ENCODE measurements around the gene RAD23B. TPM values are rescaled to one million over a fixed set of nuclear protein-coding genes. Genes with fewer than 3 reads are reported as not detected.
A peak's percentile ranks its signal among the peaks of the same experiment; 100 is the strongest.

Gene RAD23B
- total RNA-seq, 6 experiments from 2014 or later, result 86.9 to 110 (median 99.1) TPM

DNA sequence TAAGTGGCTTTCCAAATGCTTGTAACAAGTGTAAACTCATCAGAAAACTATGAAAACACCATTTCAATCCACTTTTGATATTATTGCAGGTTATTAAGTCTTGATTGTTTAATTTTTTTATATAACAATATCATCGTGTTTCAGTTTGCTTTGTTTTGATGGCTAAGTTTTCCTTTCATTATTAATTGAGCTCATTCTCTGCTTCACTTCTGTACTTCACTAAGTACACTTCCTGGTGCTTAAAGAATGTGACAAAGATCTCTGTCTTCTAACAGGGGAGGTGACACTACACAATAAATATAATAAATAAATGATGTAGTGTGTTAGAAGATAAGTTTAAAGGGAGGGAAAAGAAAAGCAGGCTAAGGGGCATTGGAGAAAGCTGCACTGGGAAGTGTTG is 13.0 kb upstream of the RAD23B start:
- H3K27ac ChIP-seq, result peak overlapping the region; percentile 31 to 91 (median 91)
- peaks cover 0 to 49% (median 15%) of the 10 kb centered on the region in 4 donors for H3K4me1 ChIP-seq
- no peak for DNase-seq
- no peak overlapping the region for H3K4me3 ChIP-seq
- H3K9me3 ChIP-seq, result no peaks in the 10 kb centered on the region
- peak; percentile 4 to 42 (median 18) for ATAC-seq
- intact Hi-C loops (cut with DNase I), result no loop called here
- TF ChIP-seq POLR2A (IDR thresholded peaks at IDR 0.05), result no peak
- TF ChIP-seq, protein P1, sequence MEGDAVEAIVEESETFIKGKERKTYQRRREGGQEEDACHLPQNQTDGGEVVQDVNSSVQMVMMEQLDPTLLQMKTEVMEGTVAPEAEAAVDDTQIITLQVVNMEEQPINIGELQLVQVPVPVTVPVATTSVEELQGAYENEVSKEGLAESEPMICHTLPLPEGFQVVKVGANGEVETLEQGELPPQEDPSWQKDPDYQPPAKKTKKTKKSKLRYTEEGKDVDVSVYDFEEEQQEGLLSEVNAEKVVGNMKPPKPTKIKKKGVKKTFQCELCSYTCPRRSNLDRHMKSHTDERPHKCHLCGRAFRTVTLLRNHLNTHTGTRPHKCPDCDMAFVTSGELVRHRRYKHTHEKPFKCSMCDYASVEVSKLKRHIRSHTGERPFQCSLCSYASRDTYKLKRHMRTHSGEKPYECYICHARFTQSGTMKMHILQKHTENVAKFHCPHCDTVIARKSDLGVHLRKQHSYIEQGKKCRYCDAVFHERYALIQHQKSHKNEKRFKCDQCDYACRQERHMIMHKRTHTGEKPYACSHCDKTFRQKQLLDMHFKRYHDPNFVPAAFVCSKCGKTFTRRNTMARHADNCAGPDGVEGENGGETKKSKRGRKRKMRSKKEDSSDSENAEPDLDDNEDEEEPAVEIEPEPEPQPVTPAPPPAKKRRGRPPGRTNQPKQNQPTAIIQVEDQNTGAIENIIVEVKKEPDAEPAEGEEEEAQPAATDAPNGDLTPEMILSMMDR (IDR thresholded peaks at IDR 0.05), result no peak
- no peaks in the 10 kb centered on the region for H3K36me3 ChIP-seq
- H3K27me3 ChIP-seq, result no peaks in the 10 kb centered on the region
- WGBS (ENCODE audit: insufficient coverage, low coverage, low lambda C conversion rate, missing lambda C conversion rate), result 13% methylated on average over 1 of the region's 1 CpG

DNA sequence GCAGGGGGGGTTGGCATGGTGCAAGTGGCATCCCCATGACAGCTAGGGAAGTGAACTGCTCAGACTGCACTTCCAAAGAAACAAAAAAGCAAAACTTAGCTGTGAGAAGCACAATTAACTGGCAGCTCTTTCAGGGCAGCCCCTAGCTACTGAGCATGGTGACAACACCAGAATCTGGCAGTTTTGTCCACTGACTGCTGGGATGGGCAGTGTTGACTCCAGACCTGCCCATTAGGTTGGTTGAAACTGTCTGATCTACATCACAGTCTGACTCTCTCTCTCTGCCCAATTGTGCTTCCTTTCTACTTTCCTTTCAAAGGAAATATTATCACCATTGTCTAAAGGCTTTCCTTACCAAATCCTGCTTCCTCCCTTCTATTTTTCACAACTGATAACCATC is 12.5 kb upstream of the RAD23B start:
- intact Hi-C loops (cut with DNase I), result no loop called here
- Histone ChIP-seq H3K36me3 (no peaks in the 10 kb centered on the region), H3K27me3 (no peaks in the 10 kb centered on the region), H3K4me3 (no peak overlapping the region), H3K9me3 (no peaks in the 10 kb centered on the region), H3K4me1 (peaks cover 0 to 49% (median 15%) of the 10 kb centered on the region in 4 donors), H3K27ac (peak overlapping the region; percentile 31 to 91 (median 91))
- no peak for TF ChIP-seq POLR2A (IDR thresholded peaks at IDR 0.05)
- TF ChIP-seq, protein P1 (IDR thresholded peaks at IDR 0.05), result no peak
- DNase-seq (no peak), ATAC-seq (peak; percentile 30 to 64 (median 43))

DNA sequence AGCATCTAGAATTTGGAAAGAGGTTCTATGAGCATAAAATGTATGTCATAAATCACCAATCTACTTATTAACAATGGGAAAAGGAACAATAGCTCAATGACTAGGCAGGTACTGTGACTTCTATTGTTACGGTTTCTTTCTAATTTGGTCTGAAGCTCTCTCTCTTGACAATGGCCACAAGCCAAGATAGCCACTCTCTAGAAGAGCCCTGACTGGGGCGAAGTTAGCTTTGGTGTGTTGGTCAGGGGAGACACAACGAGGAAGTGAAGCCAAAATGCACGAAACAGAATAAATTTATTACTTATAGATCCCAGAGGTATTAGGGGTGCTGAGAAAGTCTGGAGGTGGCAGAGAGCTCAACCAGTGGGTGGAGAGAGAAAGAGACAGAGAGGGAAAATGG is 9.4 kb upstream of the RAD23B start:
- DNase-seq, result no peak
- TF ChIP-seq, protein P1 (IDR thresholded peaks at IDR 0.05), result no peak
- no peak for TF ChIP-seq POLR2A (IDR thresholded peaks at IDR 0.05)

DNA sequence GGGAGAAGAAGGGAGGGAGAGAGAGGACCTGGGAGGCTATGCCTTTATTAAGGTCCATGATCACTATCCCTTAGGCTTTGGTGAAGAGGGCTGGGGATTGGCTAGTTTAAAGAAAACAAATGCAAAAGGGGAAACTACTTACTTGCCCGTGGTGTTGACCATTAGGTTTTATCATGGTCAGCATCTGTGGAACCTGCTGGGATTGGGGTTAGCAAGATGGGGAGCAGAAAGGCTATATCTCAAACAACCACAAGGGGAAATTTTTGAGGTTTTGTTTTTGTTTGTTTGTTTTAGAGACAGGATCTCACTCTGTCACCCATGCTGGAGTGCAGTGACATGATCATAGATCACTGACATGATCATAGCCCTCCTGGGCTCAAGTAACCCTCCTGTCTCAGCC is 9.0 kb upstream of the RAD23B start:
- Histone ChIP-seq H3K36me3 (no peaks in the 10 kb centered on the region), H3K4me3 (no peak overlapping the region), H3K27me3 (no peaks in the 10 kb centered on the region), H3K4me1 (peaks cover 0 to 28% (median 11%) of the 10 kb centered on the region in 4 donors), H3K27ac (peak overlapping the region in 2 of 3 donors; percentile 1 to 51), H3K9me3 (no peaks in the 10 kb centered on the region)
- peak in 1 of 4 donors; percentile 22 for ATAC-seq
- no peak for DNase-seq
- 43% methylated on average over 1 of the region's 1 CpG for WGBS (ENCODE audit: insufficient coverage, low coverage, low lambda C conversion rate, missing lambda C conversion rate)
- TF ChIP-seq, protein P1 (IDR thresholded peaks at IDR 0.05), result peak in 1 of 4 donors; percentile 20
- TF ChIP-seq POLR2A (IDR thresholded peaks at IDR 0.05), result no peak
- intact Hi-C loops (cut with DNase I), result no loop called here

More for the DNA sequence above, 9.4 kb upstream of the RAD23B start:
- Histone ChIP-seq H3K4me3 (no peak overlapping the region), H3K9me3 (no peaks in the 10 kb centered on the region), H3K27ac (peak overlapping the region in 2 of 3 donors; percentile 1 to 51), H3K27me3 (no peaks in the 10 kb centered on the region), H3K4me1 (peaks cover 0 to 32% (median 11%) of the 10 kb centered on the region in 4 donors), H3K36me3 (no peaks in the 10 kb centered on the region)
- 35% methylated on average over 4 of the region's 4 CpGs for WGBS (ENCODE audit: insufficient coverage, low coverage, low lambda C conversion rate, missing lambda C conversion rate)
- ATAC-seq, result peak; percentile 38 to 61 (median 54)
- intact Hi-C loops (cut with DNase I), result no loop called here

Measured in right lobe of liver (tissue), 6 donors.